Glutamatergic neuron (in vitro differentiated cells): Measurements from ENCODE around the gene SLC10A1. TPM values are rescaled to one million over a fixed set of nuclear protein-coding genes. Genes with fewer than 3 reads are reported as not detected.

Source experiments
- DNase-seq: peaks from one replicate; pipeline ENCODE4 v3.0.0; 2022
- H3K27ac Mint-ChIP-seq: one replicate; pipeline ENCODE4 v1.8.0; 2020; ENCODE audit warnings: mild to moderate bottlenecking, mixed read lengths, inconsistent platforms; ENCODE audit not compliant: unreplicated experiment
- H3K27me3 Mint-ChIP-seq: one replicate; pipeline ENCODE4 v1.8.0; 2020; ENCODE audit warnings: mild to moderate bottlenecking, moderate library complexity, mixed read lengths, inconsistent platforms; ENCODE audit not compliant: unreplicated experiment
- H3K36me3 Mint-ChIP-seq: one replicate; pipeline ENCODE4 v1.8.0; 2020; ENCODE audit warnings: mild to moderate bottlenecking, mixed read lengths, inconsistent platforms; ENCODE audit not compliant: unreplicated experiment
- H3K4me1 Mint-ChIP-seq: one replicate; pipeline ENCODE4 v1.8.0; 2020; ENCODE audit warnings: mild to moderate bottlenecking, low read depth, mixed read lengths, inconsistent platforms; ENCODE audit not compliant: unreplicated experiment
- H3K4me3 Mint-ChIP-seq: one replicate; pipeline ENCODE4 v1.8.0; 2020; ENCODE audit warnings: mild to moderate bottlenecking, mixed read lengths, inconsistent platforms; ENCODE audit not compliant: unreplicated experiment
- H3K9me3 Mint-ChIP-seq: one replicate; pipeline ENCODE4 v1.8.0; 2020; ENCODE audit warnings: mild to moderate bottlenecking, moderate library complexity, mixed read lengths, inconsistent platforms; ENCODE audit not compliant: unreplicated experiment
- total RNA-seq: library from RNA; stranded (reverse); fragmentation: NEBNext Ultra II Directional; extraction: Animal tissue kit (Norgen Biotek cat#: 25700); gene quantifications from one replicate; pipeline ENCODE4 v1.2.1, GENCODE V29; 2021; ENCODE audit not compliant: unreplicated experiment
- TF ChIP-seq, protein P1 (sequence below): fragments of 200-600 bp; sonication (generic); IDR thresholded peaks from one replicate; pipeline ENCODE4 v1.5.0; 2021; ENCODE audit not compliant: partially characterized antibody, unreplicated experiment

Gene SLC10A1
- total RNA-seq, 1 donor from 2014 or later: not detected

GRCh38 chr14:69771136-69771535, 25.9 kb downstream of the SLC10A1 start:
- TF ChIP-seq, protein P1, sequence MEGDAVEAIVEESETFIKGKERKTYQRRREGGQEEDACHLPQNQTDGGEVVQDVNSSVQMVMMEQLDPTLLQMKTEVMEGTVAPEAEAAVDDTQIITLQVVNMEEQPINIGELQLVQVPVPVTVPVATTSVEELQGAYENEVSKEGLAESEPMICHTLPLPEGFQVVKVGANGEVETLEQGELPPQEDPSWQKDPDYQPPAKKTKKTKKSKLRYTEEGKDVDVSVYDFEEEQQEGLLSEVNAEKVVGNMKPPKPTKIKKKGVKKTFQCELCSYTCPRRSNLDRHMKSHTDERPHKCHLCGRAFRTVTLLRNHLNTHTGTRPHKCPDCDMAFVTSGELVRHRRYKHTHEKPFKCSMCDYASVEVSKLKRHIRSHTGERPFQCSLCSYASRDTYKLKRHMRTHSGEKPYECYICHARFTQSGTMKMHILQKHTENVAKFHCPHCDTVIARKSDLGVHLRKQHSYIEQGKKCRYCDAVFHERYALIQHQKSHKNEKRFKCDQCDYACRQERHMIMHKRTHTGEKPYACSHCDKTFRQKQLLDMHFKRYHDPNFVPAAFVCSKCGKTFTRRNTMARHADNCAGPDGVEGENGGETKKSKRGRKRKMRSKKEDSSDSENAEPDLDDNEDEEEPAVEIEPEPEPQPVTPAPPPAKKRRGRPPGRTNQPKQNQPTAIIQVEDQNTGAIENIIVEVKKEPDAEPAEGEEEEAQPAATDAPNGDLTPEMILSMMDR: no peak
- DNase-seq: no peak
- H3K27me3 Mint-ChIP-seq: peaks cover 14% of the 10 kb centered on the region
- H3K27ac Mint-ChIP-seq: no peak overlapping the region
- no peak overlapping the region for H3K4me3 Mint-ChIP-seq
- peaks cover 17% of the 10 kb centered on the region for H3K4me1 Mint-ChIP-seq
- peaks cover 14% of the 10 kb centered on the region for H3K9me3 Mint-ChIP-seq
- no peaks in the 10 kb centered on the region for H3K36me3 Mint-ChIP-seq

DNA sequence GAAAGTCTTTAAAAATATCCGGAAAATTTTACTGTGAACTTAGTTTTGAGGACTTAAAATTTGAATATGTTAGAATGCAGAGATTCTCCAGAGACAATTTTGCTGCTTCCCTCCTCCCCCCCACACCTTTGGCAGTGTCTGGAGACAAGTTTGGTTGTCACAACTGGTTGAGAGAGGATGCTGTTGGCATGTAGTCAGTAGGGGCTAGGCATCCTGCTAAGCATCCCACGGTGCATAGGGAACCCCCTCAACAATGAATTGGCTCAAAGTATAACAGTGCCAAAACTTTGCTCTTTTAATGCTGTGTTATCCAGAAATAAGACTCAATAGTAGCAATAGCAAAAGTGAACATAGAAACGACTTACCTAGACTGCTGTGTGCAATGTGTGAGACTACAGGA, 26.5 kb downstream of the SLC10A1 start:
- Mint-ChIP-seq H3K36me3 (no peaks in the 10 kb centered on the region), H3K9me3 (peaks cover 14% of the 10 kb centered on the region), H3K4me3 (no peak overlapping the region), H3K4me1 (peaks cover 16% of the 10 kb centered on the region), H3K27me3 (peaks cover 14% of the 10 kb centered on the region), H3K27ac (no peak overlapping the region)
- TF ChIP-seq, protein P1: no peak
- DNase-seq: no peak

DNA sequence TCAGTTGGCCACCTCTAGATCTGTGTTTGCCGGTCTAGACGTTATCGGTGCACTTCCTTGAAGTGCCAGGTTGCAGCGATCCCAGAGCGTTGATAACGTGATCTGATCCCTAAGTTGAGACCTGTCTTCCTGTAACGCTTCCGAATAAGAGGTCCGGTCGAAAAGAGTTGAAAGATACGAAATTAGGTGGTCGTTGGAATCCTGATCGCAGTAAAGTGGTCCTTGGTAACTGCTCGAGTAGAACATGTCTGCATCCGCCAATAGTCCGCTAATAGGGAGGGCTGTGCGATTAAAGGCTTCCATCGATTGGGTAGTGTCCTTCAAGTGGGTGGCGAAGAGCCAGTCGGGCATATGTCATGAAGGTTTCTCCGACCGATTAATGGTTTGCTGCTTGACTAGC, 27.4 kb downstream of the SLC10A1 start:
- Mint-ChIP-seq H3K9me3 (peaks cover 14% of the 10 kb centered on the region), H3K27ac (no peak overlapping the region), H3K27me3 (peaks cover 14% of the 10 kb centered on the region), H3K36me3 (no peaks in the 10 kb centered on the region), H3K4me3 (peak overlapping the region; percentile 3), H3K4me1 (peaks cover 16% of the 10 kb centered on the region)
- TF ChIP-seq, protein P1: no peak
- DNase-seq: no peak

- DNase-seq: no peak
- H3K4me1 Mint-ChIP-seq: peaks cover 16% of the 10 kb centered on the region
- TF ChIP-seq, protein P1: no peak
- H3K4me3 Mint-ChIP-seq: peak overlapping the region; percentile 98
- H3K27ac Mint-ChIP-seq: peak overlapping the region; percentile 99
- H3K27me3 Mint-ChIP-seq: peaks cover 14% of the 10 kb centered on the region
- H3K9me3 Mint-ChIP-seq: peaks cover 14% of the 10 kb centered on the region
- H3K36me3 Mint-ChIP-seq: no peaks in the 10 kb centered on the region
These were observed 28.2 kb downstream of the SLC10A1 start for GRCh38 chr14:69768873-69769272.

- H3K27me3 Mint-ChIP-seq: peaks cover 14% of the 10 kb centered on the region
- H3K4me3 Mint-ChIP-seq: peak overlapping the region; percentile 98
These were observed 29.6 kb downstream of the SLC10A1 start for GRCh38 chr14:69767369-69767999.

More at GRCh38 chr14:69767369-69767999, 29.6 kb downstream of the SLC10A1 start:
- DNase-seq: peak; percentile 97
- H3K4me1 Mint-ChIP-seq: peaks cover 16% of the 10 kb centered on the region
- H3K27ac Mint-ChIP-seq: peak overlapping the region; percentile 99
- TF ChIP-seq, protein P1: no peak
- H3K36me3 Mint-ChIP-seq: no peaks in the 10 kb centered on the region
- H3K9me3 Mint-ChIP-seq: peaks cover 14% of the 10 kb centered on the region
